Osteoblast (primary cell): ENCODE measurements around the gene EMILIN3. TPM values are rescaled to one million over a fixed set of nuclear protein-coding genes. Genes with fewer than 3 reads are reported as not detected.
A peak's percentile ranks its signal among the peaks of the same experiment; 100 is the strongest.

Experiments
- DNase-seq: peaks from one replicate; pipeline ENCODE4 v3.0.0; 2011; ENCODE audit warnings: low spot score, mixed read lengths; ENCODE audit not compliant: insufficient read length; ENCODE audit errors: missing footprints
- H2AFZ ChIP-seq: 2 replicates; pipeline ENCODE4 v1.6.0; 2011; ENCODE audit warnings: mild to moderate bottlenecking, low read length
- H3K27ac ChIP-seq: 2 replicates; pipeline ENCODE4 v1.5.1; 2011; ENCODE audit warnings: mild to moderate bottlenecking, low read depth, low read length, moderate library complexity
- H3K27me3 ChIP-seq: 2 replicates; pipeline ENCODE4 v1.6.0; 2012; ENCODE audit warnings: mild to moderate bottlenecking, control low read depth, inconsistent platforms, low read length, moderate library complexity; ENCODE audit not compliant: insufficient read depth
- H3K36me3 ChIP-seq: 2 replicates; pipeline ENCODE4 v1.5.1; 2011; ENCODE audit warnings: mild to moderate bottlenecking, low read length, control low read depth, moderate library complexity; ENCODE audit not compliant: insufficient read depth
- H3K4me1 ChIP-seq: 2 replicates; pipeline ENCODE4 v1.5.1; 2011; ENCODE audit warnings: mild to moderate bottlenecking, low read length, control low read depth, moderate library complexity; ENCODE audit not compliant: insufficient read depth
- H3K4me2 ChIP-seq: 2 replicates; pipeline ENCODE4 v1.6.0; 2011; ENCODE audit warnings: mild to moderate bottlenecking, low read length; ENCODE audit not compliant: insufficient read depth
- H3K4me3 ChIP-seq: fragments of 200-600 bp; sonication (generic); 3 replicates; pipeline ENCODE4 v1.5.1; 2012; ENCODE audit warnings: mild to moderate bottlenecking, low read length, inconsistent platforms; ENCODE audit not compliant: insufficient read depth
- H3K79me2 ChIP-seq: 2 replicates; pipeline ENCODE4 v1.6.0; 2012; ENCODE audit warnings: mild to moderate bottlenecking, low read length, control low read depth, inconsistent platforms; ENCODE audit not compliant: insufficient read depth
- H3K9me3 ChIP-seq: 2 replicates; pipeline ENCODE4 v1.5.1; 2011; ENCODE audit warnings: low read depth, low read length, control low read depth
- H4K20me1 ChIP-seq: 2 replicates; pipeline ENCODE4 v1.6.0; 2012; ENCODE audit warnings: mild to moderate bottlenecking, low read length, control low read depth; ENCODE audit not compliant: insufficient read depth
- CTCF ChIP-seq: IDR thresholded peaks from 2 replicates; pipeline ENCODE4 v1.5.1; 2011; ENCODE audit warnings: mild to moderate bottlenecking, low read depth, low read length, moderate library complexity; ENCODE audit errors: extremely low read depth
- total RNA-seq: library from RNA; depleted of rRNA; stranded (reverse); fragments of >200 nt; gene quantifications from 2 replicates; pipeline ENCODE4 v1.2.3, GENCODE V29; 2012

Gene EMILIN3
- total RNA-seq, 1 donor: not detected

DNA sequence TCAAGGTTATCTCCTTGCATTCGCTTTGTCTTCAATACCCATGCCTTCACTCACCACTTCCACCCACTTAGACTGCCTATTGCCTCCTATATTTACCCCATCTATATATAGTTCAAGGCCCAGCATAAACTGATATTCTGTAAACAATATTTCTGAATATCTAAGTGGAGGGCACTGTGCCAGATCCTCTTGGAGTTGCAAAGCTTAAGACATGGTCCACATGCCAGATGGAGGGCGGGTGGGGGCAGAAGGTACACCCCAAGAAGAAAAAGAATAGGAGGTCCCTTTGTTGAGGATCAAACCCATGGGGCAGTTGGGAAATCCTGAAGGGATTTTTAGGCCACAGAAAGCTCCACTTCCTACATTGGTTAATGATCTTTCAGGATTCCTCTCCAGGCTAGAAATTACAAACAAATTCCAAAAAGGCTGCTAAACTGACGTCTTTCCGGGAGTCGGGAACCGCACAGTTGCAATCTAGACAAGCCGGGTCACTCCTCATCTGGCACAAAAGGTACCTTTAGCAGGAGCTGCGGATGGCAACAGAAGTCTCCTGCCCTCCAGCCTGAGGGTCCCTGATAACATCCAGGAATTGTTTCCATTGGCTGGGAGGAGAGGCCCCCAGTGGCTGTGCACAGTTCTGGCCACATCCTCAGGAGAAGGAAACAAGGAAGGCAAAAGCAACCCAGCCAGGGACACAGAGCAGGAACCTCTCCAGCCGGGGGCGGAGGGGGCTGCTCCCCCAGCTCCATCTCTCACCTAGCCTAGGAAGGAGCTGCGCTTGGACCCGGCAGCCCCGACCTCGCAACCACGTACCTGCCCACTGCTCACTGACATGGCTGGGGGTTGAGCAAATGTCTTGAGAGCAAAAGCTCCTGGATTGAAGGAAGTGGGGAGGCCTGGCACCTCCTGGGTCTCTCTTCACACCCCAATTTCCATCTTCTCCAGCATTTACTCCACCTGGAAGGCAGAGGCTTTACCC is 31.9 kb downstream of the EMILIN3 start:
- Histone ChIP-seq H3K27ac (no peak overlapping the region), H3K9me3 (no peaks in the 10 kb centered on the region), H2AFZ (peak overlapping the region; percentile 34), H4K20me1 (no peaks in the 10 kb centered on the region), H3K36me3 (no peaks in the 10 kb centered on the region), H3K27me3 (no peaks in the 10 kb centered on the region), H3K4me1 (peaks cover 11% of the 10 kb centered on the region), H3K79me2 (no peaks in the 10 kb centered on the region), H3K4me2 (no peak overlapping the region), H3K4me3 (no peak overlapping the region)
- DNase-seq: peak; percentile 27
- no peak for TF ChIP-seq CTCF

- H3K4me2 ChIP-seq: no peak overlapping the region
- H3K9me3 ChIP-seq: no peaks in the 10 kb centered on the region
- no peaks in the 10 kb centered on the region for H3K79me2 ChIP-seq
- no peak overlapping the region for H3K27ac ChIP-seq
- no peak overlapping the region for H3K4me3 ChIP-seq
- H3K4me1 ChIP-seq: peaks cover 13% of the 10 kb centered on the region
- DNase-seq: peak; percentile 34
- H4K20me1 ChIP-seq: no peaks in the 10 kb centered on the region
- no peak for TF ChIP-seq CTCF
- H3K27me3 ChIP-seq: no peaks in the 10 kb centered on the region
- H2AFZ ChIP-seq: peak overlapping the region; percentile 25
- H3K36me3 ChIP-seq: no peaks in the 10 kb centered on the region
These were observed 32.6 kb downstream of the EMILIN3 start for GRCh38 chr20:41334036-41334435.

DNA sequence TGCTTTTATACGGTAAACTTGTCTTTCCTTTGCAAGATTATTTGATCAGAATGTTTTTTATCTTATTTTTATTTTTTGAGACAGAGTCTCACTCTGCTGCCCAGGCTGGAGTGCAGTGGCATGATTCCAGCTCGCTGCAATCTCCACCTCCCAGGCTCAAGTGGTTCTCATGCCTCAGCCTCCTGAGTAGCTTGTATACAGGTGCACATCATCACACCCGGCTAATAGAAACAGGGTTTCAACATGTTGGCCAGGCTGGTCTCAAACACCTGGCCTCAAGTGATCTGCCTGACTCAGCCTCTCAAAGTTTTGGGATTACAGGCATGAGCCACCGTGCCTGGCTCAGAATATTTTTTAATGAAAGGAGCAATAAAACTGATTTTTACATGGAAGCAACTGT is 34.9 kb downstream of the EMILIN3 start:
- no peaks in the 10 kb centered on the region for H3K9me3 ChIP-seq
- H3K4me3 ChIP-seq: no peak overlapping the region
- no peaks in the 10 kb centered on the region for H3K79me2 ChIP-seq
- H2AFZ ChIP-seq: no peak overlapping the region
- no peak overlapping the region for H3K4me2 ChIP-seq
- TF ChIP-seq CTCF: no peak
- no peaks in the 10 kb centered on the region for H4K20me1 ChIP-seq
- H3K36me3 ChIP-seq: no peaks in the 10 kb centered on the region
- no peaks in the 10 kb centered on the region for H3K27me3 ChIP-seq
- H3K27ac ChIP-seq: no peak overlapping the region
- peaks cover 19% of the 10 kb centered on the region for H3K4me1 ChIP-seq
- DNase-seq: no peak

GRCh38 chr20:41330941-41331340 is 35.7 kb downstream of the EMILIN3 start:
- H3K4me2 ChIP-seq: no peak overlapping the region
- no peak overlapping the region for H3K27ac ChIP-seq
- H3K9me3 ChIP-seq: no peaks in the 10 kb centered on the region
- H3K4me1 ChIP-seq: peaks cover 19% of the 10 kb centered on the region
- H3K4me3 ChIP-seq: no peak overlapping the region
- H3K79me2 ChIP-seq: no peaks in the 10 kb centered on the region
- H3K27me3 ChIP-seq: no peaks in the 10 kb centered on the region
- H2AFZ ChIP-seq: no peak overlapping the region
- H3K36me3 ChIP-seq: no peaks in the 10 kb centered on the region
- no peaks in the 10 kb centered on the region for H4K20me1 ChIP-seq
- no peak for DNase-seq
- no peak for TF ChIP-seq CTCF
